Suprapubic skin (tissue), 4 donors: ENCODE data around the gene KRTAP5-1. TPM values are rescaled to one million over a fixed set of nuclear protein-coding genes. Genes with fewer than 3 reads are reported as not detected.

Experiments
- DNase-seq, 2 donors: peaks; one replicate each; pipeline ENCODE4 v3.0.0-alpha.2; 2019; ENCODE audit warnings: low spot score in 2 of 2
- H3K27ac ChIP-seq: fragments of 200-600 bp; sonication (generic); one replicate; pipeline ENCODE4 v1.5.1; 2019
- H3K27me3 ChIP-seq: fragments of 200-600 bp; sonication (generic); one replicate; pipeline ENCODE4 v1.5.1; 2019
- H3K36me3 ChIP-seq: fragments of 200-600 bp; sonication (generic); one replicate; pipeline ENCODE4 v1.5.1; 2019
- H3K4me1 ChIP-seq: fragments of 200-600 bp; sonication (generic); one replicate; pipeline ENCODE4 v1.5.1; 2019
- H3K4me3 ChIP-seq: fragments of 200-600 bp; sonication (generic); one replicate; pipeline ENCODE4 v1.5.1; 2019; ENCODE audit warnings: mild to moderate bottlenecking
- H3K9me3 ChIP-seq: fragments of 200-600 bp; sonication (generic); one replicate; pipeline ENCODE4 v1.5.1; 2019
- CTCF ChIP-seq, 2 donors: fragments of 200-600 bp in 1 of 2; fragments of 450-650 bp in 1 of 2; sonication (generic) in 1 of 2; IDR thresholded peaks; one replicate each; pipeline ENCODE4 v1.5.1; 2016 to 2019; ENCODE audit warnings: antibody characterized with exemption in 2 of 2, mild to moderate bottlenecking in 1 of 2, moderate library complexity in 1 of 2
- EP300 ChIP-seq: sonication (generic); formaldehyde crosslinking; IDR thresholded peaks from one replicate; pipeline ENCODE4 v1.6.1; 2017; ENCODE audit warnings: antibody characterized with exemption
- POLR2A ChIP-seq, 2 donors: fragments of 450-650 bp; IDR thresholded peaks; one replicate each; pipeline ENCODE4 v1.6.1; 2017; ENCODE audit warnings: antibody characterized with exemption in 2 of 2, mild to moderate bottlenecking in 2 of 2, moderate library complexity in 2 of 2
- POLR2AphosphoS5 ChIP-seq, 3 donors: sonication (generic); formaldehyde crosslinking; IDR thresholded peaks; one replicate each; pipeline ENCODE4 v1.6.1; 2017; ENCODE audit warnings: antibody characterized with exemption in 3 of 3
- WGBS: methylation state at CpG from one replicate; pipeline ENCODE4 v1.1.5; 2018; 5-methylcytosine and 5-hydroxymethylcytosine counted together
- total RNA-seq, 4 donors: library from RNA; depleted of rRNA; stranded (reverse); fragments of >200 nt; gene quantifications; one replicate each; pipeline ENCODE4 v1.1.0, GENCODE V29; 2016

Gene KRTAP5-1
- total RNA-seq, 4 donors from 2014 or later, result 1.0 to 1.2 TPM; not detected in 2

- Histone ChIP-seq H3K4me1 (peaks cover 11% of the 10 kb centered on the region), H3K4me3 (no peak overlapping the region), H3K27me3 (no peaks in the 10 kb centered on the region), H3K9me3 (no peaks in the 10 kb centered on the region), H3K27ac (no peak overlapping the region), H3K36me3 (peaks cover 3% of the 10 kb centered on the region)
- TF ChIP-seq POLR2A (IDR thresholded peaks at IDR 0.05), result no peak
- TF ChIP-seq EP300, result no peak
- no peak for TF ChIP-seq CTCF (IDR thresholded peaks at IDR 0.05)
- no peak for TF ChIP-seq POLR2AphosphoS5 (IDR thresholded peaks at IDR 0.05)
- WGBS, result 80% methylated on average over 7 of the region's 28 CpGs
- DNase-seq, result peak in 1 of 2 donors; percentile 63
Measured at GRCh38 chr11:1565173-1565903, 19.7 kb downstream of the KRTAP5-1 start.

GRCh38 chr11:1564535-1565172 is 20.4 kb downstream of the KRTAP5-1 start:
- H3K27ac ChIP-seq, result no peak overlapping the region
- TF ChIP-seq EP300 (no peak), POLR2AphosphoS5 (IDR thresholded peaks at IDR 0.05) (no peak), CTCF (IDR thresholded peaks at IDR 0.05) (no peak), POLR2A (IDR thresholded peaks at IDR 0.05) (no peak)
- peak in 1 of 2 donors; percentile 68 for DNase-seq
- H3K27me3 ChIP-seq, result no peaks in the 10 kb centered on the region
- H3K9me3 ChIP-seq, result no peaks in the 10 kb centered on the region
- H3K4me1 ChIP-seq, result peaks cover 11% of the 10 kb centered on the region
- no peak overlapping the region for H3K4me3 ChIP-seq
- peaks cover 3% of the 10 kb centered on the region for H3K36me3 ChIP-seq
- 41% methylated on average over 16 of the region's 16 CpGs for WGBS

- Histone ChIP-seq H3K9me3 (no peaks in the 10 kb centered on the region), H3K36me3 (peaks cover 3% of the 10 kb centered on the region), H3K27me3 (no peaks in the 10 kb centered on the region), H3K27ac (no peak overlapping the region), H3K4me1 (peaks cover 13% of the 10 kb centered on the region), H3K4me3 (no peak overlapping the region)
- TF ChIP-seq EP300, result no peak
- TF ChIP-seq POLR2AphosphoS5 (IDR thresholded peaks at IDR 0.05), result no peak
- TF ChIP-seq CTCF (IDR thresholded peaks at IDR 0.05), result no peak
- no peak for TF ChIP-seq POLR2A (IDR thresholded peaks at IDR 0.05)
- DNase-seq, result peak in 1 of 2 donors; percentile 59
- 63% methylated on average over 13 of the region's 29 CpGs for WGBS
Measured at GRCh38 chr11:1563697-1564534, 21.2 kb downstream of the KRTAP5-1 start.

- H3K36me3 ChIP-seq, result peaks cover 3% of the 10 kb centered on the region
- H3K27ac ChIP-seq, result no peak overlapping the region
- H3K4me3 ChIP-seq, result no peak overlapping the region
- WGBS, result 70% methylated on average over 9 of the region's 12 CpGs
- no peak for TF ChIP-seq POLR2AphosphoS5 (IDR thresholded peaks at IDR 0.05)
- H3K4me1 ChIP-seq, result peaks cover 20% of the 10 kb centered on the region
- no peaks in the 10 kb centered on the region for H3K27me3 ChIP-seq
- peak in 1 of 2 donors; percentile 64 for DNase-seq
- H3K9me3 ChIP-seq, result no peaks in the 10 kb centered on the region
Measured at GRCh38 chr11:1563149-1563638, 21.9 kb downstream of the KRTAP5-1 start.

GRCh38 chr11:1562469-1563148 is 22.5 kb downstream of the KRTAP5-1 start:
- WGBS, result 100% methylated on average over 4 of the region's 14 CpGs
- TF ChIP-seq POLR2A (IDR thresholded peaks at IDR 0.05) (no peak), EP300 (no peak), CTCF (IDR thresholded peaks at IDR 0.05) (no peak), POLR2AphosphoS5 (IDR thresholded peaks at IDR 0.05) (no peak)
- DNase-seq, result no peak
- Histone ChIP-seq H3K27me3 (no peaks in the 10 kb centered on the region), H3K4me3 (no peak overlapping the region), H3K27ac (no peak overlapping the region), H3K4me1 (peaks cover 26% of the 10 kb centered on the region), H3K9me3 (no peaks in the 10 kb centered on the region), H3K36me3 (peaks cover 4% of the 10 kb centered on the region)
